CD14-positive monocyte (primary cell): ENCODE measurements around the gene PHB1. TPM values are rescaled to one million over a fixed set of nuclear protein-coding genes. Genes with fewer than 3 reads are reported as not detected.

Source experiments
- DNase-seq, 3 donors: peaks; one replicate each; pipeline ENCODE4 v3.0.0-alpha.2; 2011 to 2022
- H2AFZ ChIP-seq: 2 replicates; pipeline ENCODE4 v1.6.0; 2012; ENCODE audit warnings: mild to moderate bottlenecking, low read depth, low read length, inconsistent platforms; ENCODE audit not compliant: insufficient read depth, poor library complexity, severe bottlenecking
- H3K27ac ChIP-seq, 2 donors: 1 replicate in 1 of 2; 2 replicates in 1 of 2; pipeline ENCODE4 v1.5.1; 2012 to 2013; ENCODE audit warnings: low read length in 2 of 2, control low read depth in 1 of 2, inconsistent platforms in 1 of 2, low read depth in 1 of 2, mild to moderate bottlenecking in 1 of 2
- H3K27me3 ChIP-seq, 2 donors: one replicate each; pipeline versions ENCODE4 v1.6.0 to v1.6.1; 2011 to 2013; ENCODE audit warnings: low read length in 2 of 2; ENCODE audit not compliant: control insufficient read depth in 2 of 2, insufficient read depth in 2 of 2
- H3K36me3 ChIP-seq, 2 donors: replicated peaks in 1 of 2; 1 replicate in 1 of 2; 2 replicates in 1 of 2; pipeline versions ENCODE4 v1.5.1 to v1.6.1; 2012 to 2013; ENCODE audit warnings: low read length in 2 of 2, control low read depth in 1 of 2, inconsistent platforms in 1 of 2, mild to moderate bottlenecking in 1 of 2; ENCODE audit not compliant: insufficient read depth in 2 of 2, control insufficient read depth in 1 of 2
- H3K4me1 ChIP-seq, 2 donors: 1 replicate in 1 of 2; 2 replicates in 1 of 2; pipeline versions ENCODE4 v1.5.1 to v1.6.1; 2012 to 2013; ENCODE audit warnings: low read length in 2 of 2, control low read depth in 1 of 2, inconsistent platforms in 1 of 2, mild to moderate bottlenecking in 1 of 2, moderate library complexity in 1 of 2; ENCODE audit not compliant: insufficient read depth in 2 of 2, control insufficient read depth in 1 of 2
- H3K4me2 ChIP-seq: replicated peaks from 2 replicates; pipeline ENCODE3; 2012; ENCODE audit warnings: low read length, moderate library complexity, mild to moderate bottlenecking; ENCODE audit not compliant: poor library complexity, severe bottlenecking; ENCODE audit errors: extremely low read depth
- H3K4me3 ChIP-seq, 3 experiments: fragments of 200-600 bp in 1 of 3; sonication (generic) in 1 of 3; replicated peaks in 1 of 3; 1 replicate in 2 of 3; 2 replicates in 1 of 3; pipeline ENCODE4 v1.5.1; 2011 to 2013; ENCODE audit warnings: low read length in 3 of 3, mild to moderate bottlenecking in 3 of 3, control low read depth in 2 of 3, low read depth in 2 of 3, inconsistent platforms in 1 of 3, moderate library complexity in 1 of 3
- H3K79me2 ChIP-seq: 2 replicates; pipeline ENCODE4 v1.6.0; 2012; ENCODE audit warnings: mild to moderate bottlenecking, control low read depth, inconsistent platforms, low read length, moderate library complexity; ENCODE audit not compliant: insufficient read depth
- H3K9ac ChIP-seq: 2 replicates; pipeline ENCODE4 v1.6.0; 2017; ENCODE audit warnings: low read length, mild to moderate bottlenecking; ENCODE audit not compliant: insufficient read depth, poor library complexity, severe bottlenecking
- H3K9me3 ChIP-seq, 2 donors: replicated peaks in 1 of 2; 1 replicate in 1 of 2; 2 replicates in 1 of 2; pipeline versions ENCODE4 v1.5.1 to v1.6.1; 2012 to 2013; ENCODE audit warnings: low read length in 2 of 2, control low read depth in 1 of 2; ENCODE audit not compliant: control insufficient read depth in 1 of 2, insufficient read depth in 1 of 2
- H4K20me1 ChIP-seq: 2 replicates; pipeline ENCODE4 v1.6.0; 2012; ENCODE audit warnings: mild to moderate bottlenecking, low read length, control low read depth, moderate library complexity; ENCODE audit not compliant: insufficient read depth
- H3K27ac Mint-ChIP-seq, 7 donors: one replicate each; pipeline ENCODE4 v1.8.0; 2020; ENCODE audit warnings: mild to moderate bottlenecking in 7 of 7, mixed read lengths in 7 of 7, moderate library complexity in 6 of 7, inconsistent platforms in 2 of 7
- H3K27me3 Mint-ChIP-seq, 3 donors: one replicate each; pipeline ENCODE4 v1.8.0; 2021 to 2022; ENCODE audit warnings: low read depth in 3 of 3, mild to moderate bottlenecking in 3 of 3, mixed read lengths in 3 of 3, moderate library complexity in 3 of 3, inconsistent platforms in 1 of 3
- H3K36me3 Mint-ChIP-seq, 2 donors: one replicate each; pipeline ENCODE4 v1.8.0; 2020; ENCODE audit warnings: mixed read lengths in 2 of 2, inconsistent platforms in 1 of 2, mild to moderate bottlenecking in 1 of 2
- H3K4me1 Mint-ChIP-seq: one replicate; pipeline ENCODE4 v1.8.0; 2020; ENCODE audit warnings: mild to moderate bottlenecking, mixed read lengths
- H3K4me3 Mint-ChIP-seq, 2 donors: one replicate each; pipeline ENCODE4 v1.8.0; 2020; ENCODE audit warnings: mild to moderate bottlenecking in 2 of 2, mixed read lengths in 2 of 2, moderate library complexity in 1 of 2
- H3K9me3 Mint-ChIP-seq, 7 donors: one replicate each; pipeline ENCODE4 v1.8.0; 2020 to 2022; ENCODE audit warnings: mixed read lengths in 7 of 7, mild to moderate bottlenecking in 6 of 7, moderate library complexity in 6 of 7, inconsistent platforms in 2 of 7
- WGBS: methylation state at CpG from one replicate; pipeline ENCODE4 v1.1.5; 2013; ENCODE audit warnings: missing lambda C conversion rate; ENCODE audit not compliant: insufficient coverage; 5-methylcytosine and 5-hydroxymethylcytosine counted together
- intact Hi-C, 2 donors: fragments of 100-400 bp; cut with micrococcal nuclease; formaldehyde crosslinking; loops; one replicate each; pipeline versions ENCODE4 v1.15.0 to v1.15.1; 2023
- polyA plus RNA-seq, 3 donors: library from polyadenylated mRNA; depleted of rRNA in 1 of 3; unstranded in 2 of 3; stranded (reverse) in 1 of 3; fragments of 300-500 nt in 2 of 3; fragments of >200 nt in 1 of 3; fragmentation: Illumina TruSeq in 2 of 3; gene quantifications; 1 replicate in 2 of 3; 2 replicates in 1 of 3; pipeline ENCODE4 v1.2.3, GENCODE V29; 2012 to 2021
- TF ChIP-seq, protein P1 (sequence below): fragments of 200-600 bp; IDR thresholded peaks from one replicate; pipeline ENCODE4 v1.8.0; 2022; ENCODE audit warnings: antibody characterized with exemption, mild to moderate bottlenecking

The PHB1 gene
- polyA plus RNA-seq, 3 donors: 57.1 to 89.2 (median 83.9) TPM

DNA sequence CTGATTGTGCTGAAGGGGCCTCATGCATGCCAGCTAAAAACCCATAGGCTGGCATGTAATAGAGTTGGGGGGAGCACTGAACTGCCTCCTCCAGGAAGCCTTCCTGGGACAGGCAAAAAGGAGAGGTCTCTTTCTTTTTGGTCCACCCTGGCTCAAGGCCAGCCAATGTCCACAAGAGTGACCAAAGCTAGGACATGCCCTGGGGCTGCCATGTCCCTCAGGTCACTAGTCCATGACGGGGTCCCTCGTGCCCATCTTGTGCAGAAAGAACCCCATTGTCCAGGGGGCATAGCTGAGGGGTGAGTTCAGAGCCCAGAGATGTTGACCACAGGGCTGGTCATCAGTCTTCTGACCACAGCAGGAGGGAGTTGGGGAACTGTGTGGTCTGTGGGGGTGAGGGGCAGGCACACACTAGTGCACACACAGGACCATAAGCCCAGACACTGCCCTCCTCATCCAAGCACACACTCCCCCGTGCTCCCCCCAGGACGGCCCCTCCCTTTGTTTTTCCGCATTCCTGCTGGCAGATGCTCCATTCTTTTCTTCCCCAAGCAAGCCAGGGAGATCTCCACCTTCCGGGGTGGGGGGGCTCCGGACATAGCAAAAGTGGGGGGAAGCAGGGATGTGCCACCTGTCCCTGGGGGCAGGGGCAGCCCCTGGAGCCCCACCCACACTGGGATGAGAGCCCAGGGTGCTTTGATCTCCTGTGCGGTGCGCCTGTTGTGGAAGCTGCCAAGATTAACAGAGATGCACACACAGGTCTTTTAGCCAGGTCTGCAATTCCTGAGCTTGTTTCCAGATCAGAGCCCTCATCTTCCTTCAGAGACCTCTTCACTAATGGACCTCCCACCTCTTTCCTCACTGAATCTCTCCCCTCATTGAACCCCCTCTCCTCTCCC lies 25.2 kb upstream of the PHB1 start:
- DNase-seq: no peak
- Histone ChIP-seq H3K27me3 (peaks cover 0 to 7% of the 10 kb centered on the region in 2 donors), H3K4me2 (no peak overlapping the region), H2AFZ (no peak overlapping the region), H3K79me2 (no peaks in the 10 kb centered on the region), H3K9ac (no peak overlapping the region), H3K27ac (no peak overlapping the region), H3K4me1 (peaks cover 12 to 15% of the 10 kb centered on the region in 2 donors), H3K9me3 (no peaks in the 10 kb centered on the region), H3K4me3 (no peak overlapping the region), H3K36me3 (no peaks in the 10 kb centered on the region), H4K20me1 (no peaks in the 10 kb centered on the region)
- Mint-ChIP-seq H3K9me3 (no peaks in the 10 kb centered on the region), H3K27me3 (peaks cover 33 to 39% (median 34%) of the 10 kb centered on the region in 3 donors), H3K27ac (no peak overlapping the region), H3K4me3 (no peak overlapping the region), H3K4me1 (peaks cover 15% of the 10 kb centered on the region), H3K36me3 (no peaks in the 10 kb centered on the region)
- intact Hi-C loops: loop anchor here (10.0 kb wide), 2 partner anchors 105 to 115 kb away; no protein-coding TSS in a partner anchor
- TF ChIP-seq, protein P1, sequence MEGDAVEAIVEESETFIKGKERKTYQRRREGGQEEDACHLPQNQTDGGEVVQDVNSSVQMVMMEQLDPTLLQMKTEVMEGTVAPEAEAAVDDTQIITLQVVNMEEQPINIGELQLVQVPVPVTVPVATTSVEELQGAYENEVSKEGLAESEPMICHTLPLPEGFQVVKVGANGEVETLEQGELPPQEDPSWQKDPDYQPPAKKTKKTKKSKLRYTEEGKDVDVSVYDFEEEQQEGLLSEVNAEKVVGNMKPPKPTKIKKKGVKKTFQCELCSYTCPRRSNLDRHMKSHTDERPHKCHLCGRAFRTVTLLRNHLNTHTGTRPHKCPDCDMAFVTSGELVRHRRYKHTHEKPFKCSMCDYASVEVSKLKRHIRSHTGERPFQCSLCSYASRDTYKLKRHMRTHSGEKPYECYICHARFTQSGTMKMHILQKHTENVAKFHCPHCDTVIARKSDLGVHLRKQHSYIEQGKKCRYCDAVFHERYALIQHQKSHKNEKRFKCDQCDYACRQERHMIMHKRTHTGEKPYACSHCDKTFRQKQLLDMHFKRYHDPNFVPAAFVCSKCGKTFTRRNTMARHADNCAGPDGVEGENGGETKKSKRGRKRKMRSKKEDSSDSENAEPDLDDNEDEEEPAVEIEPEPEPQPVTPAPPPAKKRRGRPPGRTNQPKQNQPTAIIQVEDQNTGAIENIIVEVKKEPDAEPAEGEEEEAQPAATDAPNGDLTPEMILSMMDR: no peak
- 91% methylated on average over 6 of the region's 9 CpGs for WGBS

DNA sequence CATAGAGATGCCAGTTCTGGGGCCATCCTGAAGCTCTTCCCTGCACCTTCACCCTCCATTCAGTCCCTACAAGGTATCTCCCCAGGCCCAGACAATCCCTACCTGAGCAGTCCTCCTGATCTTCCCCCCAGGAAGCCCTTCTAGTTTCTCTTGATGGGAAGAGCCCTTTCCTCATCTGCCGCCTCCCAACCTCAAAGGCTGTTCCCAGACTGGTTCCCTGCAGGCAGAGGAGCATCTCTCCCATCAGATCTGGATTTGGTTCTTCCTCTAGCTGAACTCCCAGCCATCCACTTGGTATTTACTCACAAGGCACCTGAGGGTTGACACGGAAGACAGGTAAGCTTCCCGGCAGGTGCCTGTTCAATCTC lies 24.6 kb upstream of the PHB1 start:
- peaks cover 15% of the 10 kb centered on the region for H3K4me1 Mint-ChIP-seq
- H3K9me3 ChIP-seq: no peaks in the 10 kb centered on the region
- H2AFZ ChIP-seq: peak overlapping the region; percentile 75
- WGBS: 77% methylated on average over 2 of the region's 3 CpGs
- H3K27me3 Mint-ChIP-seq: peaks cover 30 to 39% (median 34%) of the 10 kb centered on the region in 3 donors
- H3K4me1 ChIP-seq: peaks cover 12 to 15% of the 10 kb centered on the region in 2 donors
- TF ChIP-seq, protein P1: no peak
- no peaks in the 10 kb centered on the region for H4K20me1 ChIP-seq
- H3K36me3 Mint-ChIP-seq: no peaks in the 10 kb centered on the region
- no peak overlapping the region for H3K27ac ChIP-seq
- peaks cover 0 to 7% of the 10 kb centered on the region in 2 donors for H3K27me3 ChIP-seq
- peak overlapping the region in 1 of 2 donors; percentile 8 for H3K4me3 Mint-ChIP-seq
- H3K36me3 ChIP-seq: no peaks in the 10 kb centered on the region
- H3K4me3 ChIP-seq: peak overlapping the region in 1 of 3 experiments; percentile 34
- H3K4me2 ChIP-seq: peak overlapping the region; percentile 54
- no peak overlapping the region for H3K27ac Mint-ChIP-seq
- H3K79me2 ChIP-seq: no peaks in the 10 kb centered on the region
- intact Hi-C loops: loop anchor here (10.0 kb wide), 2 partner anchors 106 to 116 kb away; no protein-coding TSS in a partner anchor
- H3K9me3 Mint-ChIP-seq: no peaks in the 10 kb centered on the region
- peak overlapping the region; percentile 32 for H3K9ac ChIP-seq
- DNase-seq: no peak
